ENCODE measurements around the gene GOLGA1. TPM values are rescaled to one million over a fixed set of nuclear protein-coding genes. Genes with fewer than 3 reads are reported as not detected.
A peak's percentile ranks its signal among the peaks of the same experiment; 100 is the strongest.

The GOLGA1 gene
- total and polyA plus RNA-seq, 9 of the 15 experiments (the other 6 are each of a cell fraction or from before 2014, with no cell fraction given), result 2.9 to 15.9 (median 8.5) TPM

GRCh38 chr9:124940894-124941678 is at the start of gene GOLGA1 (continued):
- peak; percentile 91; the same call in 1 of the 2 replicates for TF ChIP-seq ETS1 (conservative IDR thresholded peaks at IDR 0.05; ENCODE audit: control insufficient read depth, low read depth, low read length)
- no peak for TF ChIP-seq DNMT1 (IDR thresholded peaks at IDR 0.05)
- TF ChIP-seq ERF (CRISPR knock-in tag; IDR thresholded peaks at IDR 0.05), result 0 out of 2 replicates have a peak, but pooled peaks have one; percentile 61
- no peak for TF ChIP-seq BCL6 (CRISPR knock-in tag; IDR thresholded peaks at IDR 0.05)
- TF ChIP-seq BRF1 (IDR thresholded peaks at IDR 0.05; ENCODE audit: borderline replicate concordance, extremely low read depth, insufficient read length), result no peak
- peak; percentile 99 for TF ChIP-seq ZFX (CRISPR knock-in tag; IDR thresholded peaks at IDR 0.05)
- no peak for TF ChIP-seq ZNF707 (CRISPR knock-in tag; conservative IDR thresholded peaks at IDR 0.05)
- 0 out of 2 replicates have a peak, but pooled peaks have one; percentile 19 for TF ChIP-seq ATF3 (IDR thresholded peaks at IDR 0.05)
- TF ChIP-seq ATF3 (CRISPR knock-in tag; conservative IDR thresholded peaks at IDR 0.05), result peak; percentile 58; the same call in 1 of the 2 replicates
- TF ChIP-seq ARID1B (IDR thresholded peaks at IDR 0.05), result 0 out of 2 replicates have a peak, but pooled peaks have one; percentile 20
- no peak for TF ChIP-seq GTF2F1 (IDR thresholded peaks at IDR 0.05; ENCODE audit: low read depth, low read length)
- TF ChIP-seq NR2F6 (CRISPR knock-in tag; IDR thresholded peaks at IDR 0.05), result no peak
- TF ChIP-seq ESRRB (CRISPR knock-in tag; IDR thresholded peaks at IDR 0.05; ENCODE audit: borderline replicate concordance), result no peak
- peak; percentile 99 for TF ChIP-seq RBFOX2 (IDR thresholded peaks at IDR 0.05; ENCODE audit: low read depth, low read length)
- TF ChIP-seq POLR2AphosphoS2 (IDR thresholded peaks at IDR 0.05; ENCODE audit: low read length), result no peak; the same call in 1 of the 2 replicates
- TF ChIP-seq IRF2 (CRISPR knock-in tag; IDR thresholded peaks at IDR 0.05), result no peak
- no peak for TF ChIP-seq ZNF449 (CRISPR knock-in tag; IDR thresholded peaks at IDR 0.05)
- peak; percentile 23 for TF ChIP-seq NUFIP1 (IDR thresholded peaks at IDR 0.05; ENCODE audit: partially characterized antibody)
- peak; percentile 62; the same call in 1 of the 2 replicates for TF ChIP-seq CBX1 (IDR thresholded peaks at IDR 0.05; ENCODE audit: low read depth)
- TF ChIP-seq E2F8 (IDR thresholded peaks at IDR 0.05; ENCODE audit: low read depth, partially characterized antibody), result peak; percentile 88
- TF ChIP-seq ZNF778 (CRISPR knock-in tag; IDR thresholded peaks at IDR 0.05), result no peak
- TF ChIP-seq ZNF324 (CRISPR knock-in tag; IDR thresholded peaks at IDR 0.05), result no peak
- no peak for TF ChIP-seq SETDB1 (IDR thresholded peaks at IDR 0.05; ENCODE audit: low read length)
